OCI-LY3 (cell line): Measurements from ENCODE around the gene TIPIN.
A peak's percentile ranks its signal among the peaks of the same experiment; 100 is the strongest.

ENCODE experiments used
- H2AFZ ChIP-seq: fragments of 200-600, 300-600 bp; shearing (Covaris generic); 2 replicates; pipeline ENCODE4 v1.6.0; 2014; ENCODE audit warnings: antibody characterized with exemption, low read depth, low read length
- H3K27ac ChIP-seq: fragments of 200-600, 300-600 bp; sonication (generic); 2 replicates; pipeline ENCODE4 v1.5.1; 2014; ENCODE audit warnings: mild to moderate bottlenecking, low read length, moderate library complexity, mixed read lengths
- H3K27me3 ChIP-seq: fragments of 200-600, 300-600 bp; sonication (generic); 2 replicates; pipeline ENCODE4 v1.6.1; 2014; ENCODE audit warnings: low read depth, low read length, mixed read lengths
- H3K36me3 ChIP-seq: fragments of 200-600, 300-600 bp; sonication (generic); replicated peaks from 2 replicates; pipeline ENCODE3; 2014; ENCODE audit warnings: low read depth, low read length, mixed read lengths
- H3K4me1 ChIP-seq: fragments of 300-600, 200-600 bp; sonication (generic); 2 replicates; pipeline ENCODE4 v1.6.1; 2014; ENCODE audit warnings: low read length, mixed read lengths
- H3K4me2 ChIP-seq: fragments of 200-600, 300-600 bp; sonication (generic); 2 replicates; pipeline ENCODE4 v1.6.1; 2014; ENCODE audit warnings: low read length, mixed read lengths
- H3K4me3 ChIP-seq: fragments of 300-600, 200-600 bp; sonication (generic); 2 replicates; pipeline ENCODE4 v1.5.1; 2014; ENCODE audit warnings: antibody characterized with exemption, mild to moderate bottlenecking, low read length, moderate library complexity
- H3K79me2 ChIP-seq: fragments of 300-600, 200-600 bp; shearing (Covaris generic); 2 replicates; pipeline ENCODE4 v1.6.1; 2014; ENCODE audit warnings: mild to moderate bottlenecking, low read length, mixed read lengths
- H3K9ac ChIP-seq: fragments of 300-600, 200-600 bp; shearing (Covaris generic); 2 replicates; pipeline ENCODE4 v1.6.0; 2014; ENCODE audit warnings: mild to moderate bottlenecking, low read length, moderate library complexity
- H3K9me3 ChIP-seq: fragments of 200-600, 300-600 bp; shearing (Covaris generic); 2 replicates; pipeline ENCODE4 v1.6.1; 2014; ENCODE audit warnings: low read length, mixed read lengths; ENCODE audit not compliant: insufficient read depth
- H4K20me1 ChIP-seq: fragments of 200-600, 300-600 bp; sonication (generic); 2 replicates; pipeline ENCODE4 v1.6.1; 2016; ENCODE audit warnings: low read length, mixed read lengths; ENCODE audit not compliant: insufficient read depth
- EZH2phosphoT487 ChIP-seq: fragments of 200-600 bp; shearing (Covaris generic); IDR thresholded peaks from 2 replicates; pipeline ENCODE4 v1.6.1; 2018; ENCODE audit warnings: antibody characterized with exemption, mixed run types, low read depth
- TF ChIP-seq, protein P1 (sequence below): fragments of 200-600, 300-600 bp; sonication (generic); IDR thresholded peaks from 2 replicates; pipeline ENCODE4 v1.5.1; 2014; ENCODE audit warnings: antibody characterized with exemption, low read length, low read depth

Gene TIPIN

DNA sequence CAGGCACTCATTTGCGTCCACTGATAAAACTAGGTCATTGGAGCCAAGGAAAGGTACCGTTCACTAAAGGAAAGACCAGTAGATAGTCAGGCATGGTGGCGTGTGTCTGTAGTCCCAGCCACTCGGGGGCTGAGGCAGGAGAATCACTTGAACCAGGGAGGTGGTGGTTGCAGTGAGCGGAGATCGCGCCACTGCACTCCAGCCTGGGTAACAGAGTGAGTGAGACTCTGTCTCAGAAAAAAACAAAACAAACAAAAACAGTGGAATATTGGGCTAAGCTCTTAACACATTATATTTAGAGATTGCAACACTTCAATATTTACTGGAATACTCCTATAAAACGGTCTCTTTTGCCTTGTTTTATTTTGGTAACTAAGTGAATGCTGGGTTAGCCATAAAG, 47.6 kb upstream of the TIPIN start:
- peaks cover 99% of the 10 kb centered on the region for H4K20me1 ChIP-seq
- H3K27ac ChIP-seq: no peak overlapping the region
- H3K27me3 ChIP-seq: no peaks in the 10 kb centered on the region
- H3K4me3 ChIP-seq: no peak overlapping the region
- no peaks in the 10 kb centered on the region for H3K9me3 ChIP-seq
- H3K36me3 ChIP-seq: peaks cover 7% of the 10 kb centered on the region
- no peak overlapping the region for H2AFZ ChIP-seq
- no peak overlapping the region for H3K9ac ChIP-seq
- H3K79me2 ChIP-seq: peaks cover 98% of the 10 kb centered on the region
- no peak overlapping the region for H3K4me2 ChIP-seq
- TF ChIP-seq, protein P1, sequence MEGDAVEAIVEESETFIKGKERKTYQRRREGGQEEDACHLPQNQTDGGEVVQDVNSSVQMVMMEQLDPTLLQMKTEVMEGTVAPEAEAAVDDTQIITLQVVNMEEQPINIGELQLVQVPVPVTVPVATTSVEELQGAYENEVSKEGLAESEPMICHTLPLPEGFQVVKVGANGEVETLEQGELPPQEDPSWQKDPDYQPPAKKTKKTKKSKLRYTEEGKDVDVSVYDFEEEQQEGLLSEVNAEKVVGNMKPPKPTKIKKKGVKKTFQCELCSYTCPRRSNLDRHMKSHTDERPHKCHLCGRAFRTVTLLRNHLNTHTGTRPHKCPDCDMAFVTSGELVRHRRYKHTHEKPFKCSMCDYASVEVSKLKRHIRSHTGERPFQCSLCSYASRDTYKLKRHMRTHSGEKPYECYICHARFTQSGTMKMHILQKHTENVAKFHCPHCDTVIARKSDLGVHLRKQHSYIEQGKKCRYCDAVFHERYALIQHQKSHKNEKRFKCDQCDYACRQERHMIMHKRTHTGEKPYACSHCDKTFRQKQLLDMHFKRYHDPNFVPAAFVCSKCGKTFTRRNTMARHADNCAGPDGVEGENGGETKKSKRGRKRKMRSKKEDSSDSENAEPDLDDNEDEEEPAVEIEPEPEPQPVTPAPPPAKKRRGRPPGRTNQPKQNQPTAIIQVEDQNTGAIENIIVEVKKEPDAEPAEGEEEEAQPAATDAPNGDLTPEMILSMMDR: no peak
- TF ChIP-seq EZH2phosphoT487: no peak
- H3K4me1 ChIP-seq: peaks cover 21% of the 10 kb centered on the region

GRCh38 chr15:66403323-66403722, 46.8 kb upstream of the TIPIN start:
- Histone ChIP-seq H3K79me2 (peaks cover 97% of the 10 kb centered on the region), H3K27me3 (no peaks in the 10 kb centered on the region), H3K4me1 (peaks cover 21% of the 10 kb centered on the region), H3K4me2 (no peak overlapping the region), H4K20me1 (peaks cover 99% of the 10 kb centered on the region), H3K4me3 (no peak overlapping the region), H3K27ac (no peak overlapping the region), H3K9ac (no peak overlapping the region), H3K9me3 (no peaks in the 10 kb centered on the region), H3K36me3 (peaks cover 8% of the 10 kb centered on the region), H2AFZ (no peak overlapping the region)
- TF ChIP-seq EZH2phosphoT487: no peak
- TF ChIP-seq, protein P1: no peak

GRCh38 chr15:66402761-66403284, 46.3 kb upstream of the TIPIN start:
- Histone ChIP-seq H3K9me3 (no peaks in the 10 kb centered on the region), H3K79me2 (peaks cover 97% of the 10 kb centered on the region), H4K20me1 (peaks cover 99% of the 10 kb centered on the region), H3K36me3 (peaks cover 8% of the 10 kb centered on the region), H3K9ac (no peak overlapping the region), H3K4me1 (peaks cover 21% of the 10 kb centered on the region), H2AFZ (no peak overlapping the region), H3K4me2 (no peak overlapping the region), H3K4me3 (no peak overlapping the region), H3K27ac (no peak overlapping the region), H3K27me3 (no peaks in the 10 kb centered on the region)
- TF ChIP-seq EZH2phosphoT487: no peak
- TF ChIP-seq, protein P1: no peak

- no peaks in the 10 kb centered on the region for H3K9me3 ChIP-seq
- H3K27me3 ChIP-seq: no peaks in the 10 kb centered on the region
- H3K4me2 ChIP-seq: peak overlapping the region; percentile 27
- H3K4me1 ChIP-seq: peaks cover 21% of the 10 kb centered on the region
- no peak overlapping the region for H3K27ac ChIP-seq
- H3K36me3 ChIP-seq: peaks cover 15% of the 10 kb centered on the region
- H2AFZ ChIP-seq: no peak overlapping the region
- peaks cover 94% of the 10 kb centered on the region for H3K79me2 ChIP-seq
- H4K20me1 ChIP-seq: peaks cover 94% of the 10 kb centered on the region
- H3K4me3 ChIP-seq: no peak overlapping the region
- H3K9ac ChIP-seq: no peak overlapping the region
- TF ChIP-seq, protein P1: no peak
- TF ChIP-seq EZH2phosphoT487: no peak
Measured at GRCh38 chr15:66401130-66402021, 44.9 kb upstream of the TIPIN start.
